ENCODE data around the gene KCNB1.

The KCNB1 gene

DNA sequence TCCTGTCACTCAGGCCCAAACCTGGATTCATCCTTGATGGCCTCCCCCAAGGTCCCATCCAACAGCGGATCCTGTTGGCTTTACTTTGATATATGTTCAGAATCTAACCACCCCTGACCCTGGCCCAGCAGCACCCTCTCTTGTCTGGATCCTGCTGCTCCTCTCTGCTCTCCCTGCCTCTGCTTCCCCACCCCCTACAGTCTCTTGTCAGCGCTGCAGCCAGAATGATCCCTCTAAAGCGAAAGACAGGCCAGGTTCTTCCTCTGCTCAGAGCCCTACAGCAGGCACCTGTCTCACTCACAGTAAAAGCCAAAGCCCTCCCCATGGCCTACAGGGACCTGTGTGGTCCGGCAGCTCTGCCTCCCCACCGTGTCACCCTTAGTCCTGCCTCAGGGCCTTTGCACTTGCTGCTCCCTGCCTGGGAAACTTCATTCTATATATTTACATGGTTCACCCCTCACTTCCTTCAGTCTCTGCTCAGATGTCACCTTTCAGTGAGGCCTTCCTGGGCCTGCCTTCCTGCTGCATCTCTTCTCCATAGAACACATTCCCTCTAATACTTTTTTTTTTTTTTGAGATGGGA, 37.4 kb upstream of the KCNB1 start:
- TF ChIP-seq, protein P1, sequence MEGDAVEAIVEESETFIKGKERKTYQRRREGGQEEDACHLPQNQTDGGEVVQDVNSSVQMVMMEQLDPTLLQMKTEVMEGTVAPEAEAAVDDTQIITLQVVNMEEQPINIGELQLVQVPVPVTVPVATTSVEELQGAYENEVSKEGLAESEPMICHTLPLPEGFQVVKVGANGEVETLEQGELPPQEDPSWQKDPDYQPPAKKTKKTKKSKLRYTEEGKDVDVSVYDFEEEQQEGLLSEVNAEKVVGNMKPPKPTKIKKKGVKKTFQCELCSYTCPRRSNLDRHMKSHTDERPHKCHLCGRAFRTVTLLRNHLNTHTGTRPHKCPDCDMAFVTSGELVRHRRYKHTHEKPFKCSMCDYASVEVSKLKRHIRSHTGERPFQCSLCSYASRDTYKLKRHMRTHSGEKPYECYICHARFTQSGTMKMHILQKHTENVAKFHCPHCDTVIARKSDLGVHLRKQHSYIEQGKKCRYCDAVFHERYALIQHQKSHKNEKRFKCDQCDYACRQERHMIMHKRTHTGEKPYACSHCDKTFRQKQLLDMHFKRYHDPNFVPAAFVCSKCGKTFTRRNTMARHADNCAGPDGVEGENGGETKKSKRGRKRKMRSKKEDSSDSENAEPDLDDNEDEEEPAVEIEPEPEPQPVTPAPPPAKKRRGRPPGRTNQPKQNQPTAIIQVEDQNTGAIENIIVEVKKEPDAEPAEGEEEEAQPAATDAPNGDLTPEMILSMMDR (IDR thresholded peaks at IDR 0.05; ENCODE audit: borderline replicate concordance, control extremely low read depth, extremely low read depth, insufficient read depth, missing control alignments), result no peak
- DNase-seq (ENCODE audit: low spot score), result no peak
- in situ Hi-C loops (cut with MboI; ENCODE audit: low sequenced_read_pairs, unreplicated experiment), result loop anchor here (25.0 kb wide), 1 partner anchor 183 kb away; no protein-coding TSS in a partner anchor

DNA sequence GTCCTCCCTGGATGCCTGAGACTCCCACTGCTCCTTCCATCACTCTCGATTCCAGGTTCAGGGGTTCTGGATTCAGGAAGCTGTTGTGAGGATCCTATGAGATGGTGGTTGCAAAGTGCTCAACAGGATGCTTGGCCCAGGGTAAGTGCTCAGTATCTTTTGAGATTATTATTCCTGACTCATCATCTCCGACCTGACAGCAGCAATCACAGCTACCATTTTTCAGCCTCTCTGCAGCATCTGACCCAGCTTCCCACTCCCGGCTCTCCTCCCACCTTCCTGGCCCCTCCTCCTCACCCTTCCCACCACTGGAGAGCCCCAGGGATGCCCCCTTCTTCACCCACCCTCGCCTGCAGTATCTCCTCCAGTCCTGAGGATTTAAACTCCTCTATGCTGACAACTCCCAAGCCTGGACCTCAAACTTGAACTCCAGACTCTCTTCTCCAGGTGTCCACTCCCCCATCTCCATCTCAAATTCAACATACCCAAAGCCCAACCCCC, 36.8 kb upstream of the KCNB1 start:
- no peak for DNase-seq (ENCODE audit: low spot score)
- in situ Hi-C loops (cut with MboI; ENCODE audit: low sequenced_read_pairs, unreplicated experiment), result loop anchor here (25.0 kb wide), 1 partner anchor 182 kb away; no protein-coding TSS in a partner anchor
- TF ChIP-seq, protein P1 (IDR thresholded peaks at IDR 0.05; ENCODE audit: borderline replicate concordance, control extremely low read depth, extremely low read depth, insufficient read depth, missing control alignments), result no peak

DNA sequence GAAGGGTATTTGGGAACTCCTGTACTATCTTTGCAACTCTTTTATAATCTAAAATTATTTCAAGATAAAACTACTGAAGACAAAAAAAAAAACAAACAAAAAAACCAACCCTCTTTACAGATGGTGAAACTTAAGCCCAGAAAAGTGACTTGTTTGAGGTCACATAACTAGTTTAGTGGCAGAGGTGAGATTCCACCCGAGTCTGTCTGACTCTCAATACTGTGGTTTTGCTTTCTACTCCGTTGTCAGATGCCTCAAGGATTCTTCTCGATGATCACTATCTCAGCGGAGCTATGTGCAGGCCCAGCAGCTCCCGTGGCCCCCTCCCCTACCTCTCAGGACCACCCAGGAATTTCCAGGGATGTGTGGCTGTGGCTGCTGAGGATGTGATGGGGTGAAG, 36.1 kb upstream of the KCNB1 start:
- DNase-seq (ENCODE audit: low spot score), result no peak
- in situ Hi-C loops (cut with MboI; ENCODE audit: low sequenced_read_pairs, unreplicated experiment), result loop anchor here (25.0 kb wide), 1 partner anchor 181 kb away; no protein-coding TSS in a partner anchor
- TF ChIP-seq, protein P1 (IDR thresholded peaks at IDR 0.05; ENCODE audit: borderline replicate concordance, control extremely low read depth, extremely low read depth, insufficient read depth, missing control alignments), result no peak

DNA sequence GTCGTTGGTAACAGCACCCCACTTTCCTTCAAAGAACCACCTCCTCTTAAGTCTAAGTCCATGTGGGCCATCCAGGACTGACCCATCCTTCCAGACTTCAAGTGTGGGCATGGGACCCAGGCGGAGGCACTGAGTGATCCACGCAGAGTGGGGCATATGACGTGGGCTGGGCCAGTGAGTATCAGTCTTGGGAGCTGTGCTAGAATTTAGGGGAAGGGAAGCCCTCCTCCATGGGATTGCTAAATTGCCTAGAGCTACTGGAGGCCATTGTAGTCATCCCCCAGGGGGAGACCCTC, 35.3 kb upstream of the KCNB1 start:
- TF ChIP-seq, protein P1 (IDR thresholded peaks at IDR 0.05; ENCODE audit: borderline replicate concordance, control extremely low read depth, extremely low read depth, insufficient read depth, missing control alignments), result no peak
- no peak for DNase-seq (ENCODE audit: low spot score)

DNA sequence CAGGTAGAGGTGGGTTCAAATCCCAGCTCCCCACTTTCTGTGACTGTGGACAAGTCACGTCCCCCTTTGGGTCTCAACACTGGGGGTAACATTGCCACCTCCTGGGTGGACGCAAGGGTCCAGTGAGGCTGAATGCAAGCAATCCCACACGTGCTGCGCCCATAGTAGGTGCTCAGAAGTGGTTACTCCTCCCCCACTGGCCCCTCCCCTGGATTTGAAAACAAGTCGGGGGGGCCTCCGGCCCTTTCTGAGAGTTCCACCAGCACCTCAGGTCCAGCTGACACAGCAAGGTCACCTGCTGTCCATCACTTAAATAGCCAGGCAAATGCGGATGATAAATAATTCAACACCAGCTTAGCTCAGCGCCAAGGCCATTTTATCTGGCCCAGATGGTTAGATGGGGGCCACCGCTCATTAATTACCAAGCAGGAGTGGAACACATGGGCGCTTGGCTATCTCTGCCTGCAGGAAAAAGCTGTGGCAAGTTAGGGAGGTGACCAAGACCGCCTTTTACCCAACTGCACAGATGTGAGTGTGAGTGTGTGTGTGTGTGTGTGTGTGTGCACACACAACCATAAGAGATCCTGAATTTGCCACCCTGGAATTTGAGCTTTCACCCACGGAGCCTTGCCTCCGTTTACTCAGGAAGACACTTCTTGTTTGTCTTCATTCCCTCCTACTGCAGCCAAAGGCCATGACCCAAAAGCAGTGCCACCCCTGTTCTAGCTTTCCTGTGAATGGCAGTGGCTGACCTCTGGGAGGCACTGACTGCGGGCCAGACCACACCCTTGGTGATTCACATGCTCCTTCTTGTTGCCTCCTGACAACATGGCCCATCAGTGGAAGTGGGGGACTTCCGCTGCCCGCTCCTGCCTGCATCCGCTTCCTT, 34.7 kb upstream of the KCNB1 start:
- TF ChIP-seq, protein P1 (IDR thresholded peaks at IDR 0.05; ENCODE audit: borderline replicate concordance, control extremely low read depth, extremely low read depth, insufficient read depth, missing control alignments), result no peak
- in situ Hi-C loops (cut with MboI; ENCODE audit: low sequenced_read_pairs, unreplicated experiment), result loop anchor here (25.0 kb wide), 1 partner anchor 180 kb away; no protein-coding TSS in a partner anchor
- DNase-seq (ENCODE audit: low spot score), result no peak

More for the DNA sequence above, 35.3 kb upstream of the KCNB1 start:
- in situ Hi-C loops (cut with MboI; ENCODE audit: low sequenced_read_pairs, unreplicated experiment), result loop anchor here (25.0 kb wide), 1 partner anchor 180 kb away; no protein-coding TSS in a partner anchor

DNA sequence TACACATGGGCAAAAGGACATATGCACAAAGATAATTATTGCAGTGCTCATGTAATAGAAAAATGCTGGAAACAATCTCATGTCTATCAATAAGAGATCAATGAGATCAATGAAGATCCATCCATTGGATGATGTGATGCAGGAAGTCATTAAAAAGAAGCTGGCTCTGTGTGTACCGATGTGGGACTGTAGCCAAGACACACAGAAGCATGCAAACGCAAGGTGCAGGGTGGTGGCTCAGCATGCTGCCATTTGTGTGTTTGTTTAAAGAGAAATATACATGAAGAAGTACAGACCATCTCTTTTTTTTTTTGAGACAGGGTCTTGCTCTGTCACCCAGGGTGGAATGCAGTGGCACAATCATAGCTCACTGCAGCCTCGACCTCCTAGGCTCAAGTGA, 33.1 kb upstream of the KCNB1 start:
- no peak for DNase-seq (ENCODE audit: low spot score)
- in situ Hi-C loops (cut with MboI; ENCODE audit: low sequenced_read_pairs, unreplicated experiment), result loop anchor here (25.0 kb wide), 1 partner anchor 178 kb away; no protein-coding TSS in a partner anchor
- TF ChIP-seq, protein P1 (IDR thresholded peaks at IDR 0.05; ENCODE audit: borderline replicate concordance, control extremely low read depth, extremely low read depth, insufficient read depth, missing control alignments), result no peak

Data from GM13976 (cell line).